GM12878 (cell line): Measurements from ENCODE around the gene EIF4E1B.

ENCODE experiments used
- BACH1 ChIP-seq: fragments of 450-650 bp; IDR thresholded peaks from 2 replicates; pipeline ENCODE4 v1.6.1; 2017; ENCODE audit warnings: mild to moderate bottlenecking, borderline replicate concordance
- CTCF ChIP-seq, 3 experiments: IDR thresholded peaks in 2 of 3; conservative IDR thresholded peaks in 1 of 3; 2 replicates each; pipeline ENCODE4 v1.5.1; 2011; ENCODE audit warnings: low read depth in 3 of 3, low read length in 3 of 3, mild to moderate bottlenecking in 3 of 3, control low read depth in 2 of 3, moderate library complexity in 2 of 3, inconsistent platforms in 1 of 3, mixed read lengths in 1 of 3; ENCODE audit not compliant: control insufficient read depth in 2 of 3, insufficient read depth in 1 of 3; ENCODE audit errors: extremely low read depth in 1 of 3
- ESRRA ChIP-seq: IDR thresholded peaks from 2 replicates; pipeline ENCODE4 v1.6.1; 2012; ENCODE audit warnings: mild to moderate bottlenecking, low read length, improper control_type of control experiment
- HDAC2 ChIP-seq: fragments of 200-600 bp; sonication (generic); IDR thresholded peaks from 2 replicates; pipeline ENCODE4 v1.6.1; 2017
- HDAC6 ChIP-seq: fragments of 200-600 bp; sonication (generic); IDR thresholded peaks from one replicate; pipeline ENCODE4 v1.8.0; 2017; ENCODE audit warnings: antibody characterized with exemption; ENCODE audit not compliant: unreplicated experiment
- JUNB ChIP-seq: IDR thresholded peaks from 2 replicates; pipeline ENCODE4 v1.6.1; 2016; ENCODE audit warnings: antibody characterized with exemption, mild to moderate bottlenecking
- NR2C2 ChIP-seq: IDR thresholded peaks from 2 replicates; pipeline ENCODE4 v1.6.1; 2011; ENCODE audit warnings: borderline replicate concordance, low read depth; ENCODE audit not compliant: control insufficient read depth, insufficient read length
- POLR2A ChIP-seq: IDR thresholded peaks from 2 replicates; pipeline ENCODE4 v1.6.1; 2011; ENCODE audit warnings: low read depth, mild to moderate bottlenecking, low read length
- POLR2AphosphoS5 ChIP-seq: IDR thresholded peaks from 2 replicates; pipeline ENCODE4 v1.6.1; 2011; ENCODE audit warnings: mild to moderate bottlenecking, low read length, inconsistent platforms
- RAD21 ChIP-seq: IDR thresholded peaks from 2 replicates; pipeline ENCODE4 v1.6.1; 2011; ENCODE audit warnings: mild to moderate bottlenecking, low read depth, low read length, moderate library complexity; ENCODE audit not compliant: insufficient read depth
- RCOR1 ChIP-seq: conservative IDR thresholded peaks from 2 replicates; pipeline ENCODE4 v1.6.1; 2012; ENCODE audit warnings: low read depth, low read length, improper control_type of control experiment
- SRF ChIP-seq, 2 experiments: IDR thresholded peaks; 2 replicates each; pipeline ENCODE4 v1.6.1; 2011; ENCODE audit warnings: low read depth in 2 of 2, low read length in 2 of 2, mild to moderate bottlenecking in 1 of 2, moderate library complexity in 1 of 2
- USF1 ChIP-seq: IDR thresholded peaks from 2 replicates; pipeline ENCODE4 v1.6.1; 2011; ENCODE audit warnings: borderline replicate concordance, low read depth, mild to moderate bottlenecking, moderate library complexity, mixed read lengths, low read length; ENCODE audit not compliant: insufficient read depth; ENCODE audit errors: extremely low read length
- TF ChIP-seq, protein P1 (sequence below): IDR thresholded peaks from 2 replicates; pipeline ENCODE4 v1.6.1; 2011; ENCODE audit warnings: low read depth, low read length, improper control_type of control experiment, borderline replicate concordance

DNA sequence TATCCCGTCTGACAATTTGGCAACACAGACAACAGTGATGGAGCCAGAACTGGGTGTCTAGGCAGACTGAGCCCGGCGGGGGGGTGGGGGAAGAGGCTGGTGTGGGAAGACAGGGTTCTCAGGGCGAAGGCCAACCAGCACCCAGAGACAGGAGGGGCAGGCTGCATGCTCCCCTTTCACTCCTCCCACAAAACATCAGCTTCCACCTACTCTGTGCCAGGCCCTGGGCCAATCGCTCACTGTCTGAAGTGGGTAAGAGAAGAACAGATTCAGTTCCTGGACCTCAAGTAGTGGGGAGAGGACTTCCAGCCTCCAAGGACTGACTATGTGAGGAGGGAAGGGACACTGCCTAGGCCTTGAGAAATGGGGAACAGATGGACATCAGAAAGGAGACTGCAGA lies 2.9 kb upstream of the EIF4E1B start:
- TF ChIP-seq NR2C2 (no peak), RCOR1 (no peak), HDAC6 (no peak), SRF (IDR thresholded peaks at IDR 0.05; ENCODE audit: low read depth in 2 of 2, low read length in 2 of 2) (no peak), CTCF (IDR thresholded peaks at IDR 0.05 in 2 of 3, conservative IDR thresholded peaks at IDR 0.05 in 1 of 3; ENCODE audit: control insufficient read depth in 2 of 3, extremely low read depth in 1 of 3, insufficient read depth in 1 of 3, low read depth in 3 of 3, low read length in 3 of 3) (no peak), HDAC2 (no peak), POLR2AphosphoS5 (no peak), JUNB (no peak), POLR2A (no peak), USF1 (no peak), BACH1 (no peak), ESRRA (no peak), RAD21 (no peak)
- TF ChIP-seq, protein P1, sequence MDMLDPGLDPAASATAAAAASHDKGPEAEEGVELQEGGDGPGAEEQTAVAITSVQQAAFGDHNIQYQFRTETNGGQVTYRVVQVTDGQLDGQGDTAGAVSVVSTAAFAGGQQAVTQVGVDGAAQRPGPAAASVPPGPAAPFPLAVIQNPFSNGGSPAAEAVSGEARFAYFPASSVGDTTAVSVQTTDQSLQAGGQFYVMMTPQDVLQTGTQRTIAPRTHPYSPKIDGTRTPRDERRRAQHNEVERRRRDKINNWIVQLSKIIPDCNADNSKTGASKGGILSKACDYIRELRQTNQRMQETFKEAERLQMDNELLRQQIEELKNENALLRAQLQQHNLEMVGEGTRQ: no peak
